GM19463 (cell line): Measurements from ENCODE around the gene ATG16L1.

ENCODE experiments used
- ATAC-seq: cut with Tn5 transposase; IDR thresholded peaks from one replicate; pipeline ENCODE4 v1.9.1; 2021; ENCODE audit warnings: mild to moderate bottlenecking, moderate library complexity; ENCODE audit not compliant: unreplicated experiment

Gene ATG16L1

GRCh38 chr2:233288663-233289062 lies 37.2 kb downstream of the ATG16L1 start:
- ATAC-seq = no peak

GRCh38 chr2:233289648-233290047 lies 38.2 kb downstream of the ATG16L1 start:
- no peak for ATAC-seq

DNA sequence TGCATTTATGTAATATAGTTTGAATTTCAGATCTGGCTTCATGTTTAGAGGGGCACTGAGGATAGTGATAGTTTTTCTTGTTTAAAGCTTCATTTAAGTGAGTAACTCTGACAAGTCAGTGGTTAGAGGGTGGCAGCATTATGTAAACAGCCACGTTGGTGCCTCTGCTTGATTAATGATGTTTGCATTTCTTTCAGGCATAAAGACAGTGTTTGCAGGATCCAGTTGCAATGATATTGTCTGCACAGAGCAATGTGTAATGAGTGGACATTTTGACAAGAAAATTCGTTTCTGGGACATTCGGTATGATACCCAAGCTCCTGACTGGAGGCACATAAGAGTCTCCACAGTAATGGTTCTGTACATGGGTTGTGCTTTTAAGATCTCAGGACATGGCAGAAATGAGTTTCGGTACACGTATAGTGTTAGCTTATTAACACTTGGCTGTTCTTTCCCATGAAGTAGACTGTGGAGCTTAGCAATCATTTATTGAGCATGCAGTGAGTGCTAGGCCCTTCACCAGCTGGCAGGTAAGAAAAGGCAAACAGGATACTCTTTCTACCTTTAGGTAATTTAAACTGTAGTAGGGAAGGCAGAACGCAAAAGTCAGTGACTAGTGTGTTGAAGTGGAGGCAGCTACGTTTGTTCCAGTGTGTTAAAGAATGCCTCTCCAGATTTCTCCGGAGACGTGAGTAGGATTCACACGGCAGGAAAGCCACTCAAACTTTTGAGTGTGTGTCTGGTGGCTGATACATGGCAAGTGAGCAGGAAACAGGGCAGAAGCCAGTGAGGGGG lies 38.8 kb downstream of the ATG16L1 start:
- no peak for ATAC-seq

GRCh38 chr2:233295891-233296290 lies 44.4 kb downstream of the ATG16L1 start:
- ATAC-seq = no peak

DNA sequence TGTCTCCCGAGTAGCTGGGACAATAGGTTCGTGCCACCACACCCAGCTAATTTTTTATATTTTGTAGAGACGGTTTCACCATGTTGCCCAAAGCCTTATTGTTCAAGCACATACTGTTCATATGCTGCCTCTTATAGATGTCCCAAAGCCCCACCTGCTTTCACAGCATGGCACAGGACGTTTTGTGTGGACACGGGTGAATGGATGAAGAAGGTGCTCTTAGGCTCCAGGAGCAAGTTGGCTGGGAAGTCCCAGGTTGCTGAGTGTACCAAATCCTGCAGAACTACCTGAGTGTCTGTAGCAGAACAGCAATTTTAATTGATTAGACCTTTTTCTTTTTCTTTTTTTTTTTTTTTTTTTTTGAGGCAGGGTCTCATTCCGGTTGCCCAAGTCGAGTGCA lies 45.6 kb downstream of the ATG16L1 start:
- no peak for ATAC-seq

- ATAC-seq = no peak
Measured at GRCh38 chr2:233300401-233300800, 48.9 kb downstream of the ATG16L1 start.

DNA sequence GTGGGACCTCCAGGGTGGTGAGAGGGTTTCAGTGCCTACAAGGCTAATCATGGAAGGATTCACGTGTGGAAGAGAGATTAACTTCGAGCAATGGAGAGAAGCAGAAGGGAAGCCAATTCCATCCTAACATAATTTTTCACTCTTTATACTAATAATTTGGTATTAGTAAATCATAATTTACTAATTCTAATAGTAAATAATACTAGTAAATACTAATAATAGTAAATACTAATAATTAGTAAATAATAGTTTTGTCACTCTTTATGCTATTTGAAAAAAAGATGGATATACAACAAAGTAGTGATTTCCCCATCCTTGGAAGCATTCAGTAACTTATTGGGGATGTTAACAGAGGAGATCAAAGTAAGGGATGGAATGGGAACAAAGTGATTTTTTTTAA lies 49.8 kb downstream of the ATG16L1 start:
- no peak for ATAC-seq

DNA sequence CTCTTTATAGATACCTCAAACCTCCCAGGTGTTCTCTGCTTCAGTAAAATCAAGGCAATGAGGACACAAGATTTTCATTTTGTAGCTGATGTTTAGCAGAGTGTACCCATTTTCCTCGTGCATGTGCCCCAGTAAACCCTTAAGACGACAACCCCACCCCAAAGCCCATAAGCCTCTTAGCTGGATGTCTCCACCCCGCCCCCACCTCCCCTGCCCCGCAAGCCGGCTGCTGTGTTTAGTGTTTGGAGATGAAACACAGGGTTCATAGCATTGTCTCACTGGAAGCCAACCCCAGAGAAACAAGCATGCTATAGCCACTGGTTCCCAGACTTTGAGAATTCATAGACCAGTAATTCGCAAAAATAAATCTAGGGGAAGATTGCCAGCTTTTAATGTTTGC lies 50.3 kb downstream of the ATG16L1 start:
- no peak for ATAC-seq

DNA sequence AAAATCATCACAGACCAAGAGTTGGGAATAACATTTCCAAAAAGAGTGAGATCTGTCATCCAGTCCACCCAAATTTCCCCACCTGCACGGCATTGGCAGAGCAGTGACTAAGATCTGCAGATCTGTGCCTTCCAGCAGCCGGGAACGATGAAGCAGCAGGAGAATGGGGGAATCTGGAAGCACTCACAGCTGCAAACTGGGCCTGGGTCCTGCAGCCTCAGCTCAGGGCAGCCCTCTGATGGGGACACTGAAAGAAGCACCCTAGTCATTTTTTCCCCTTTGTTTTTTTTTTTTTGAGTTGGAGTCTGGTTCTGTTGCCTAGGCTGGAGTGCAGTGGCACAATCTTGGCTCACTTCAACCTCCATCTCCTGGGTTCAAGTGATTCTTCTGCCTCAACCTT lies 51.8 kb downstream of the ATG16L1 start:
- no peak for ATAC-seq

GRCh38 chr2:233307565-233307964 lies 56.1 kb downstream of the ATG16L1 start, which contains the start of gene SAG:
SAG (plus strand) TSS chr2:233307816; CDS start chr2:233309190, 1,374 bp downstream.
- no peak for ATAC-seq

DNA sequence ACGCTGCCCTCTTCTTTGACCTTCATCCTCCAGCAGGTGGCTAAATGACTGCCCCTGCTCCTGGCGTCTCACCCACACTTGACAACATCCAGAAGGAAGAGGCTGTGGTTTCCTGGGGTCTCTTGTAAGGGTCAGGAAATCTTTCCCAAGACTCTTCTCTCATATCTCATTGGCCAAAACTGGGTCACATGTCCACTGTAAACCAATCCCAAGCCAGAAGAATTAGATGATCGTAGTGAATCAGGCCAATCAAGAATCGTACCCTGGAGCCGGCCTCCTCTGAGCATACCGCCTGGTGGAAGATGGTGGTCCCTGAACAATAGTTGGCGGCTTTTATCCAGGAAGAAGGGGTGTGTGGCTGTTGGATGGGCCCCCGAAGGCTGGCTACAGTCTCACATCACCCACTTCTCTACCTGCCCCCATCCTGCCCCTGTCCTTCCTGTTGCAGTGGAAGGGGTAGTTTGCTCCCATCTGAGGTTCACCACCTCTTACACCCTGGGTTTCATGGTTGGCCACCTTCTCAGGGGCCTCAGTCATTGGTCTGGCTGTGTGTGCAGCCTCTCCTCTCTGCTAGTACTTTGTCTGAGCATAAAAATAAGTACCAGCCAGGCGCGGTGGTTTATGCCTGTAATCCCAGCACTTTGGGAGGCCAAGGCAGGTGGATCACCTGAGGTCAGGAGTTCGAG lies 59.9 kb downstream of the ATG16L1 start:
- ATAC-seq = no peak

- no peak for ATAC-seq
Measured at GRCh38 chr2:233312874-233313273, 61.4 kb downstream of the ATG16L1 start.

DNA sequence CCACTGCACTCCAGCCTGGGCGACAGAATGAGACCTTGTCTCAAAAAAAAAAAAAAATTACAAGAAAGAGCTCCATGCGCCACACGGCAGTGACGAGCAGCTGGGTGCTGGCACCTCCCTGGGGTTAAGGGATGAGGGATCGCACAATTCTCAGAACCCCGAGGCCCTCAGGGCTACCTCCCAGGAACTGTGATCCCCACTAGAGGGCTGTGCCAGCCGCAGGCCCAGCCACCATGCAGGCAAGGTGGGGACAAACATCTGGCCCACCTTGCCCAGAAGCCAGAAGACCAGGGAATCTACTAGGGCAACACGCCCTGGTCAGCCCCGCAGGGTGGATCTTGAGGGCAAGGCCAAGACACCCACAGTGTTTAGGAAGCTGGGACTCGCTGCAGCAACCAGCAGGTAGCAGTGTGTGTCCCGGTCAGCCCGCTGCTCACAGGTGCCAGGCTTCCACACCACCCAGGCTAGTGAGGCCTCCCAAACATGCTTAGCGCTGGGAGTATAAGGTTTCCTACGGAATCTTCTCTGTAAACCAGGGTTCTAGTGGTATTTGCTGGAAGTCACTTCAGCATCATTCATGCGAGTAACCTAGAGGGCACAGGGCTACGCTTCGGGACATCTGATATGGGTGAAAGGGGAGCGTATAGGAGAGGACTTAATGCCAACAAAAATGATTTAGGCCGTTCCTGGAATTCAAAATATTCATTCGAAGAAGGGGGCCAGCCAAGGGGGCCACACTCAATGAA lies 62.9 kb downstream of the ATG16L1 start:
- no peak for ATAC-seq

- no peak for ATAC-seq
Measured at GRCh38 chr2:233317196-233317943, 65.9 kb downstream of the ATG16L1 start.

DNA sequence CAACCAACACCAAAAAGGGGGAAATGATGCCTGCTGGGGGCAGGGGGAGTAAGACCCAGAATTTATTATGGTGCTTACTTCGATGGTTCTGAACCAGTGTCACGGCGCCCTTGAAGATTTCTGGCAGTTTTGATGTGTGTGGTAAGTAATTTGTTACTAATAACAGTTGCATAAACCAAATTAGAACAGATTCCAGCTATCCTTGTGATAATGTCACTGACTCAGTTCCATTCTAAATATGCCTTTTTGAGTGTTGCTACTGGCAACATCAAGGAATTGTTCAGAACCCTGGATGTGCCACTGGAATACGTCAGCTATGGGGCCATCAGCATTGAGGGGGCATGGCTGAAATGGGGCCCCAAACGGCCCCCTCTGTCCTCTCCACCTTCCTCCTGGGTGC lies 67.8 kb downstream of the ATG16L1 start:
- ATAC-seq = no peak

DNA sequence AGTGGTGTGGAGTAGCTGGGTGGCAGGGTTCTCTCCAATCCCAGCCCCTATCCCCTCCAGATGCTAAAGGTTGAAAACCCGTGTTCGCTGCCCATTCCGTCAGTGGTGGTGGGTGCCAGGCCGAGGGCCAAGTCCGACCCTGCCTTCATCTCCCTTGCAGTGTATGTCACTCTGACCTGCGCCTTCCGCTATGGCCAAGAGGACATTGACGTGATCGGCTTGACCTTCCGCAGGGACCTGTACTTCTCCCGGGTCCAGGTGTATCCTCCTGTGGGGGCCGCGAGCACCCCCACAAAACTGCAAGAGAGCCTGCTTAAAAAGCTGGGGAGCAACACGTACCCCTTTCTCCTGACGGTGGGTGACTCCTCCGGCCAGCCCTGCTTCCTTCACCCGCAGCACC lies 69.0 kb downstream of the ATG16L1 start:
- no peak for ATAC-seq

DNA sequence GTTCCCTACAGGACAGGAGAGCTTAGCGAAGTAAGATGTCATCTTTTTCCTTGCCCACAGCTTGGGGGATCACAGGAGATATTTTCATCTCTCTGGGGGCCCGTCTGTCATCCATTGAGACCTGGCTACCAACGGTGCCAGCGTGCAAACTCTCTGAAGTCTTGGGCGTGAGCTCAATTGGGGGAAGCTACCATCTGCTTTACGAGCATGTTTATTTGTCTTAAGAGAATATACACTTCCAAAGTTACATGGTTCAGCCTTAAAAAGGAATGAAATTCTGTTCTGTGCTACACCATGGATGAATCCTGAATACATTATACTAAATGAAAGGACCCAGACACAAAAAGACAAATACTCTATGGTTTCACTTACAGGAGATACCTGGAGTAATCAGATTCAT lies 69.7 kb downstream of the ATG16L1 start:
- ATAC-seq = no peak

GRCh38 chr2:233323851-233324250 lies 72.4 kb downstream of the ATG16L1 start:
- no peak for ATAC-seq

DNA sequence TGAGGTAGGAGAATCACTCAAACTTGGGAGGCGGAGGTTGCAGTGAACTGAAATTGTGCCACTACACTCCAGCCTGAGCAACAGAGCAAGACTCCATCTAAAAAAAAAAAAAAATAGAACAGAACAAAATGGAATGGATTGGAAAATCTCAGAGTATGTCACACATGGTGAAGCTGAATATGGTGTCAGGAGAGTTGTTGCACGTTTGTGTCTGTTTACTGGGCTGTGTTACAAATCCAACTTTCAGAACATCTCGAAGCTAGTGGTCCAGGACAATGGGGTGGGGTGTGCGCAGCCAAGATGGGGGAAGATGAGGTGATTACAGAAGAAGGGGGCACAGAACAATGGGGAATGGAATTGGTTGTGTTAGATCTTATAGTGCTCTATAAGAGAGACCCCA lies 73.8 kb downstream of the ATG16L1 start:
- ATAC-seq = no peak

GRCh38 chr2:233325814-233326213 lies 74.3 kb downstream of the ATG16L1 start:
- no peak for ATAC-seq

DNA sequence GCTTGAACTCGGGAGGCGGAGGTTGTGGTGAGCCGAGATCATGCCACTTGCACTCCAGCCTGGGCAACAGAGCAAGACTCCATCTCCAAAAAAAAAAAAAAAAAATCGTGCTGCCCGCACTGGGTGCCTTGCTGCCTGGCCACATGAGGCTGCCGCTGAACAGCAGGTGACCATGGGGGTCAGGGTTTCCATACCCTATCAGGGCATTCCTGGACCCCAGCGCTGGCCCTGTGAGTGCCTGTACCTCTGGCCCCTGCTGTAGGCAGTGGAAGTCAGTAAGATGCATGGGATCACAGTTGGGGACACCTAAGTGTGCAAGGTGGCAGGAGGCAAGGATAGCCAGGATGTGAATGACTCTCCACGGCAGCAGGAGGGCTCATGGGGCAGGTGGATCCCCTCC lies 75.0 kb downstream of the ATG16L1 start:
- no peak for ATAC-seq
